NCI-H526 treated with DMSO at 0.1 percent for 48 hours (cell line): Measurements from ENCODE around the gene NUP50.

ENCODE experiments used
- DNase-seq: peaks from one replicate; lab custom pipeline; 2025; lab: John Stamatoyannopoulos, UW

NUP50 gene

GRCh38 chr22:45210577-45210976 is 46.9 kb downstream of the NUP50 start:
- no peak for DNase-seq

GRCh38 chr22:45210991-45211390 is 47.3 kb downstream of the NUP50 start:
- no peak for DNase-seq

GRCh38 chr22:45211435-45211834 is 47.7 kb downstream of the NUP50 start:
- DNase-seq, result no peak

DNA sequence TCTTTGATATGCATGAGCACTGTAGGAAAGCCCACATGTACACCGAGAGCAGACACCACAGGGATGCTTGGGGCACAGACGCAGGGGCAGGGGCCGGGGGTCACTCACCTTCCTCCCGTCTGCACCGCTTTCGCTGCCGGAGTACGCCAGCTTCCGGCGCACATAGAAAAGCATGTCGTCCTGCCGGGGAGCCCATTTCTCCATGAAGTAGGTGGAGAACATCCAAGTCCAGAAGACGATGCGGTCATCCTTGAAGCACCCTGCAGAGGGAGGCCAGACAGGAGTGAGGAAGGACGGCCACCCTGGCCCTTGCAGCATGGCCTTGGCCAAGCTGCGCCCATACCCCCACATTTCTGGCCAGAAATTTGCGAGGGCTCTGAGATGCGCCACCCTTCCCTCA is 48.1 kb downstream of the NUP50 start:
- no peak for DNase-seq

DNA sequence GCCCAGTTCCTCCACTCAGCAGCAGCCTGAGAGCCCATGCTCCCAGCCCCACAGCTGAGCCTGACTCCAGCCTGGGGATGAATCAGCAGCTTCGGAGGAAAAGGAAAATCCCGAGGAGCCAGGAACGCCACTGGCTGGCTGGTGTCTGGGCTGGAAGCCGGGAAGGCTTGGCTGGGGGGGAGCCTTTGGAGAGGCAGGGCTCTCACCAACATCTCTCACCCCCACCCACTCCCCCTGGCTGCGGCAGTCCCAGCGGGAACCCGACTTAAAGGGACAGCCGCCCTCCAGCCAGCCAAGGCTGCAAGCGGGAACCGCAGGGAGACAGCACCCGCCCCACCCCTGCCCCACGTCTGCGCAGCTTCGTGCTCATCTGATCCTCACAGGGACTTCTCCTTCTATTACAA is 48.6 kb downstream of the NUP50 start:
- DNase-seq, result no peak

- DNase-seq, result no peak
Measured at GRCh38 chr22:45212992-45213751, 49.4 kb downstream of the NUP50 start.

DNA sequence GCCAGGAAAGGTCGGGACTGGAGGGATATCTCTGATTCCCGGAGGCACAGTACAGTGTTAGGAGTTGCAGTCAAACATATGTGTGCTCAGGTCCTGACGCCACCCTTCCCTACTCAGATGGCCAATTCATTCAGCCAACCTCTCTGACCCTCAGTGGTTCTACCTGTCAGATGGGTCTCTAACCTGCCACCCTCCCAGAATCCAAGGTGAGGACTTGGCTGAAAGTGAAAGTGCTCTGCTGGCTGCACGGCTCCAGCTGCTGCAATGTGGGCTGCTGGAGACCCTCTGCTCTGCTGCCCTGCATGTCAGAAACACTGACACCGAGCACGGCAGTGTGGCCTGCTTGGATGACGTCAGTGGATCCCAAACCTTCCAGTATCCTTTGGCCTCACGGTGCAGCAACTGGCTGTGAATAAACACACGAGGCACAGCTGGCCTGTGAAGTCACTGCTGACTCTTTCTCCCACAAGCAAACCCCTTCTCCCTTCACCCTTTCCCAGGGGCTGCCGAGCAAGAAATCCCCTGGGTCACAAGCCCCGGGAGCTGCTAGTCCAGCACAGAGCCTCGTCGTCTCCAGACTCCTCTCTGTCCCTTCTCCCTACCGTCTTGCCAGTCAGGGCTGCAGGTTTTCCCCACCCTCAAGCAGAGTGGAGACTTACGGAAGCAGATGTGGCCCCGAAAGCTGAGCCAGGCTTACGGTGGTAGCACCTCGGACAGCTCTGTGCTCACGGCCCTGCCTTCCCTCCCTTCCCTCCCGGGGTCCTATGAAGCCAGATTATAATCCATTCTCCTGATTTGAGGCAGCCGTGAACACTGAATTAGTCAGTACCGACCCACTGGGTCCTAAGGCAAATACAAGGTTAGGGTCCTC is 52.6 kb downstream of the NUP50 start:
- DNase-seq, result no peak

DNA sequence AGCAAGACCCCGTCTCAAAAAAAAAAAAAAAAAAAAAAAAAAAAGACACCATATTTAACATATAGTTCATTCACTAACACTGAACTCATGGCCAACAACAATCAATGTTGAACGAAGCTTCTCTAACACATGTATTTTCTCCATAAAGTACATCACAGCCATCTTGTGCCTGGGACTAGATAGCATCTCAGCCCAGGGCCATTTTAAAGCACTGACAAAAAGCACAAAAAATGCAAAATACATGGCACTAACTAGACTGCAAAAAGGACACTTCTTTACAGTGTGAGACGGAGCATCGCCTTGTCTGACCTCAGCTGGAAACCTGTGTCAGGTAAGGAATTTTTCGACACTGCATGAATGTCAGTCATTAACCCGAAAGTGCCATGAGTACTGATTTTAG is 53.6 kb downstream of the NUP50 start:
- no peak for DNase-seq

DNA sequence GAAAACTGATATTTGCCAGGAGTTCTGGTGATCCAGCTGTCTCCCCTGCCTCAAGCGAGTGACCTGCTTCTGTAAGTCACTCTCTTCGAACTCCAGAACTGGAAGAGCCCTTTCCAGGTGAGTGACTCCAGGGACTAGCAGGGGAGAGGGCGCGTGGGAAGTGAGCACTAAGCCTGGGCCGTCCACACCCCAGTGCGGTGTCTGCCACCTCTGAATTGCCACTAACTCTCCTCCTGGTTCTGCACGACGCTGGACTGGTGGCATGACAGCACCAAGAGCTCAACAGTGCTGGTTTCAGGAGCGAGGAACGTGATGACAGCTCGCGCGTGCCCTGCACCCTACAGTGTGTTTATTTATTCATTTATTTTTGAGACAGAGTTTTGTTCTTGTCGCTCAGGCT is 54.1 kb downstream of the NUP50 start:
- no peak for DNase-seq

DNA sequence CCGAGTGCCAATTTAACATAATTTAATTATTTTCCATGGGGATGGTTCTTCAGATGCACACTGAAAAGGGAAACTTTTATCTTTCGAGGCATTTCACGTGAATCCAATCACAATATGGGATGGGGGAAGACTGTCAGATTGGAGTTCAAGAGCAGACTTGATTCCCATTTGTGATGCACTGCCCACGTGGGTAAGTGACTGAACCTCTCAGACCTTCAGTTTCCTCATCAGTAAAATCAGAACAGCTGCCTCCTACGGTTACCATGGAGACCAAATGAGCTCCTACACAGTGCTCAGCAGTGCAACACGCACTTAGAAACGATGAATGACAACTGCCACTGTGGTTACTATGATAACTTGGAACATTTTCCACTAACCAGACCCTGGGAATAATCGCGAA is 55.3 kb downstream of the NUP50 start:
- DNase-seq, result no peak

- DNase-seq, result no peak
Measured at GRCh38 chr22:45221201-45221600, 57.5 kb downstream of the NUP50 start.

DNA sequence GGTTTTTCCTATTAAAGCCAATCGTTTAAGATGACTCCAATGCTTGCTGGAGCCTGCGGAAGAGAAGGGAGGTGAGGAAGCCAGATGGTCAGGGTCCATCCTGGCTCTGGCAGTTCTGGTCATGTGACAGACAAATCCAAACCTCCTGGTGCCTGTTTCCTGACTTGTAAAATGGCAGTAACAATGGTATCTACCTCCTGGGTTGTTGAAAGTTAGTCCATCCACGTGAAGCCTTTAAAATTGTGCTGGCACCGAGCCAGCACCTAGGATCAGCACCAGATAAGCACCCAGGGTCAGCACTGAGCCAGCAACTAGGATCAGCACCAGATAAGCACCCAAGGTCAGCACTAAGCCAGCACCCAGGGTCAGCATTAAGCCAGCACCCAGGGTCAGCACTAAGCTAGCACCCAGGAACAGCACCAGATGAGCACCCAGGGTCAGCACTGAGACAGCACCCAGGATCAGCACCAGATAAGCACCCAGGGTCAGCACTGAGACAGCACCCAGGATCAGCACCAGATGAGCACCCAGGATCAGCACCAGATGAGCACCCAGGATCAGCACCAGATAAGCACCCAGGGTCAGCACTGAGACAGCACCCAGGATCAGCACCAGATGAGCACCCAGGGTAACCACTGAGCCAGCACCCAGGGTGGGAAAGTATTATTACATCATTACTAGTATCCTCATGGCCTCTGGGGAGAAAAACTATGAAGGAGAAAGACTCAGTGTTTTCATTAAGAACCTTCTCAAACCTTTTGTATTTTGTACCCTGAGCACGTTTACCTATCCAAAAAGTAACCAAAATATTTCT is 59.8 kb downstream of the NUP50 start:
- no peak for DNase-seq

DNA sequence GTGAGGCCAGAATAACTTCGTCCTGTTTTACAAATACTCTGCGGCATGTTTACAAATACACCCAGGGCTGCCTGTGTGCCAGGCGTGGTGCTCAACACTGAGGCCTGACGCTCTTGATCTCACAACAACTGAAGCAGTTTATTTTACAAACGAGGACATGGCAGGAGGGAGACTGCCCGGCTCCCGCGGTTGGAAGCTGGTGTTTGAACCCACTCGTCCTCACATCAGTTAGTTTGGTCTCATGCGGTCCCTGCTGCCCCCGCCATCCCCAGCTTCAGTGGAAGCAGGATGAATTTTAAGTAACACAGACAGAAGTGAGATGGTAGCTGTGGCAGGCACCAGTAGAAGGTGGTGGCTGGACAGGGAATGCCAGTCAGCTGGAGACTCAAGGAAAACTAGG is 60.6 kb downstream of the NUP50 start:
- DNase-seq, result no peak

DNA sequence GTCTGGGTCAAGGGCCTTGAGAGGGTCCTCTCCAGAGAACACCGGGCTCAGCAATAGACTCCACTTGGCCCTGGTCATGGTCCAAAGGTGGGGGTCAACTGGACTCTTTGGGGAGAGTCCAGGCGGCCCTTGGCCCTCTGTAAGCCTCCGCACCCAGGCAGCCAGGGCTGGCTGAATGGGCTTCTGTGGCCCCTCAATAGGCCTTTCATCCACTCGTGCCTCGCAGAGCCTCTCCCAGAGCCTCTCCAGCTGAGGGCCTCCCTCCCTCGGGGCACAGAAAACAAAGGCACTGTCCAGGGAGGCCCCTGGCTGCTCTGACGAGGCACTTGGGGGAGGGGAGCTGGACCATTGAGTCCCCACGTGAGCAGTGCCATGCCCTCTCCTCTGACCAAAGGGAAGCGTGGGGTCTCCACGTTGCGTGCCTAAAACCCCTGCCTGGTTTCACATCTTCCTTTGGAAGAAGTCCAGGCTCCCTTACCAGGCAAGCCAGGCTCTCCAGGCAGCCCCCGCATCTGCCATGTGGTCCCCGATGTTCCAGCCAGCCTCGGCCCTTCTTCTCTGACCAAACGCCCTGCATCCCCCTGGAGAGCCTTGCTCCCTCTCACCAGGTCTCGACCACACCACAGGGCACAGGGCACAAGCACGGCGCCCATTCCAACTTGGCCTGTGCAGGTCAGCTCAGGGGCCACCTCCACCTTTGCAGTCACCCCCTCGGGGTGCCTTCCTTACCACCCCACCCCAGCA is 61.4 kb downstream of the NUP50 start:
- no peak for DNase-seq

DNA sequence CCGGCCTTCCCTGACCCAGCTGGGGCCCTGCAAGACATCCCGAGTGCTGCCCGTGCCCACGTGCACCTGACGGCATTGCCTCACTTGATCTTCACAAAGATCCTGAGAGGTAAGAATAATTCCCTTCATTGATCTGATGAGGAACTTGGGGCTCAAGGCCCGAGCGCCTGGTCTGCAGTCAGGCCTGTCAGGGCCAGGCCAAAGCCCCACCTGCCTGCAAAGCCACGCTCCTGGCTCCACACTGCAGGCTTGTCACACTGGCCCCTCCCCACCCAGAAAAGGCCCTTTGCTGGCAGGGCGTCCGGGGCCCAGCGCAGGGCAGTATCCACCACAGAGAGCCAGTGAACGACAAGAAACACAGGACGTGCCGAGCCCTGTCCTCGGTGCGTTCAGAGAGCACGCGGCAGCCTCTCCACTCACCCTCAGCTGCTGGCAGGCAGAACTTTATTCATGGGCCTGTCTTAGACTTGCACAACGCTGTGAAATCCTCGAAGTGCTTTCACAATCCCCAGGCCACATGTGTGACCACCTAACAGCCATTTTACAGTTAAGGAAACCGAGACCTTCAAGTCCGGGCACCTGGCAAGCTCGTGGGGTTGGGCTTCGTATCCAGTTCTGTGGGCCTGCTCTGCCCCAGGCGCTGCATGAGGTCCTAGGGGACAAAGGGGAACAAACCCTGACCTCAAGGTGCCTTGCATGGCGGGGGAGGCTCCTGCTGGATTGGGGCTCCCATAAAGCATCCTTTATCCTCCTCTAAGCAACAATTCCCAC is 62.2 kb downstream of the NUP50 start:
- no peak for DNase-seq

- DNase-seq, result no peak
Measured at GRCh38 chr22:45226503-45227186, 62.9 kb downstream of the NUP50 start.

- no peak for DNase-seq
Measured at GRCh38 chr22:45227645-45228400, 64.1 kb downstream of the NUP50 start.

DNA sequence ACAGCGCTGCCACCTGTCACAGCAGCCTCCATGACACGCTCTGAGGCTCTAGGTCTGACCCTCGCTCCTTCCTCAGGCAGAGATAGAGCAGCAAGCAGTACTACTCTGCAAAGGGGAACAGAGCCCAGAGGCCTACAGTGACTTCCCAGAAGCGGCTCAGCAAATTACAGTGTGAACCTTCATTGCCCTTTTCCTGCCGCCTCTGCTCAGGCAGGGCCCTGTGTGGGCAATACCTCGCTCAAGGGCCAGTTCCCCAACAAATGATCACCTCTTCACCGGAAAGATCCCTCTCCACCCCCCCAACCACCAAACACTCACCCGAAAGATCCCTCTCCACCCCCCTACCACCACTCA is 64.7 kb downstream of the NUP50 start:
- no peak for DNase-seq

DNA sequence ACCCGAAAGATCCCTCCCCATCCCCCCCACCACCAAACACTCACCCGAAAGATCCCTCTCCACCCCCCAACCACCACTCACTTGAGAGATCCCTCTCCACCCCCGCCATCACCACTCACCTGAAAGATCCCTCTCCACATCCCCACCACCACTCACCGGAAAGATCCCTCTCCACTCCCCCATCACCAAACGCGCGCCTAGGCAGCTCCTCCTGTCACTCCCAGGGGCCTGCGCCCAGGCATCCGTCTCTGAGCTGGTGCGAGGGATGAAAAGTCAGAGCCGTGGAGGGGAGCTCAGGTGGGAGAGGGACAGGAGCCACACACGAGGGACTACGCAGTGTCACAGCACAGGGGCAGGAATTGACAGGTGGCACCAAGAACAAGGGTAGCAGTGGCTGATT is 65.5 kb downstream of the NUP50 start:
- DNase-seq, result no peak
